Activated CD4-positive, alpha-beta T cell treated with anti-CD3 and anti-CD28 coated beads for 36 hours (primary cell): ENCODE measurements around the gene POLR2J3. TPM values are rescaled to one million over a fixed set of nuclear protein-coding genes. Genes with fewer than 3 reads are reported as not detected.
A peak's percentile ranks its signal among the peaks of the same experiment; 100 is the strongest.
"Not testable (repeated sequence)": the region's sequence is repeated elsewhere in the genome, so short reads cannot be mapped to it uniquely, and the experiment has no call there.

ENCODE experiments used
- ATAC-seq: fragments of 200-7000 bp; cut with Tn5 transposase; one replicate; pipeline ENCODE4 v1.10.0; 2021; ENCODE audit warnings: mild to moderate bottlenecking, moderate library complexity
- CTCF ChIA-PET: fragments of 350-600 bp; sonication (Branson Sonifier 250); formaldehyde crosslinking; loops from one replicate; lab custom pipeline; 2021; ENCODE audit warnings: antibody characterized with exemption; lab: Charles Lee
- POLR2A ChIA-PET: fragments of 350-600 bp; sonication (Branson Sonifier 250); formaldehyde crosslinking; loops from one replicate; lab custom pipeline; 2021; ENCODE audit warnings: antibody characterized with exemption, inconsistent platforms; lab: Charles Lee
- DNase-seq: peaks from one replicate; pipeline ENCODE4 v3.0.0-alpha.2; 2020
- H3K27ac Mint-ChIP-seq: one replicate; pipeline ENCODE4 v1.8.0; 2021; ENCODE audit warnings: mixed read lengths
- H3K27me3 Mint-ChIP-seq: one replicate; pipeline ENCODE4 v1.8.0; 2021; ENCODE audit warnings: mixed read lengths
- H3K36me3 Mint-ChIP-seq: one replicate; pipeline ENCODE4 v1.8.0; 2021; ENCODE audit warnings: low read depth, mixed read lengths
- H3K4me1 Mint-ChIP-seq: one replicate; pipeline ENCODE4 v1.8.0; 2021; ENCODE audit warnings: mixed read lengths
- H3K4me3 Mint-ChIP-seq: one replicate; pipeline ENCODE4 v1.8.0; 2021; ENCODE audit warnings: mild to moderate bottlenecking, moderate library complexity, mixed read lengths
- H3K9me3 Mint-ChIP-seq: one replicate; pipeline ENCODE4 v1.8.0; 2021; ENCODE audit warnings: low read depth, mixed read lengths
- intact Hi-C, 2 experiments: fragments of 100-400 bp; cut with DNase I in 1 of 2; cut with micrococcal nuclease in 1 of 2; formaldehyde crosslinking; loops; one replicate each; pipeline versions ENCODE4 v1.14.2 to v1.15.1; 2022 to 2024; cut with DNase I, micrococcal nuclease
- total RNA-seq, 2 experiments: library from RNA; stranded (reverse); gene quantifications; one replicate each; pipeline ENCODE4 v1.2.3, GENCODE V29; 2021

POLR2J3 gene
- 10 to 100 TPM; 36.3 to 40.4 TPM for total RNA-seq

DNA sequence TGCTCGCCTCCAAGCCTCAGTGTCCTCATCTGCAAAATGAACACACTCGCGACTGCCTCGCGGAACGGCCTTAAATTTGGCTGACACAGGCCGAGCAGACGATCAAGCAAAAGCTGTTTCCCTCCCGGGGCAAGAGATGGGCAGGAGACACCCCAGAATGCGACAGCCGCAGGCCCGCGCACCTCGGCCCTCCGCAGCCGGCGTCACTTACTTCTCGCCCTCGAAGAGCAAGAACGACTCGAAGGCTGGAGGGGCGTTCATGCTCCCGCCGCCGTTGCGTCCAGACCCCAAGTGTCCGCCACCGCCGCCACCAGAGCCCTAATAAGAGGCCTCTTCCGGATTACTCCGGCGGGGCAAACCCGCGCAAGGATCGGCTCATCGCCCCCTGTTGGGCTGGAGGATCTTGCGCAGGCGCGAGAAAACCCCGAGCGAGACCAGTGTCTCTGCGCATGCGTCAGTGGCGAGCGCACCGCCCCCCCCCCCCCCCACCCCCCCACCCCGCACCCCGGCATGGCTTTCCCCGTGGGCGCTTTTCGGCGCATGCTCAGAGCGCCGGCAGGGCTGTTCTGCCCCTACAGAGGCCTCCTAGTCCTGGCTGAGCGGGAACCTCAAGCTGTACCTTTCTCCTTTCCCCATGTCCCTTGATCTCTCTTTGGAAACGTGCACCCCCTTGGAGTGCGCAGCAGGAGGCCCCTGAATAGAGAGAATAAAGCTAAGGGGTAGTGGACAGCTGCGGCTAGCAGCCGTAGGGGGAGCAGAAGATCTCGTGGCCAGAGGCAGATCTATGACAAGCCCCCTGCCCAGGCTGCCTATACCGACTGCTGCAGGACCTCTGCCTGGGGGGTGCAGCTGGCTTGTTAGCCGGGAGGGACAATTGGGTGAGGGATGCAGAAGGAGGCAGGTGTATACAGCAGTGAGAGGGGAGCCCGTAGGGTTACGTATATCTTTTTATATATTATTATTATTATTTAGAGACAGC, at the start of gene POLR2J3:
Gene POLR2J3, minus strand, starts transcription at position 323 of the 979 bp plus-strand sequence. Its CDS starts 62 bp downstream, at position 261.
- H3K27ac Mint-ChIP-seq: peak within 1 kb of the TSS; percentile 87
- CTCF ChIA-PET, H3K27me3 Mint-ChIP-seq, H3K4me1 Mint-ChIP-seq, H3K36me3 Mint-ChIP-seq, intact Hi-C loops, H3K9me3 Mint-ChIP-seq, POLR2A ChIA-PET: not testable (repeated sequence)
- DNase-seq (peak; percentile 96), ATAC-seq (peak; percentile 76)
- peak within 1 kb of the TSS; percentile 81 for H3K4me3 Mint-ChIP-seq

DNA sequence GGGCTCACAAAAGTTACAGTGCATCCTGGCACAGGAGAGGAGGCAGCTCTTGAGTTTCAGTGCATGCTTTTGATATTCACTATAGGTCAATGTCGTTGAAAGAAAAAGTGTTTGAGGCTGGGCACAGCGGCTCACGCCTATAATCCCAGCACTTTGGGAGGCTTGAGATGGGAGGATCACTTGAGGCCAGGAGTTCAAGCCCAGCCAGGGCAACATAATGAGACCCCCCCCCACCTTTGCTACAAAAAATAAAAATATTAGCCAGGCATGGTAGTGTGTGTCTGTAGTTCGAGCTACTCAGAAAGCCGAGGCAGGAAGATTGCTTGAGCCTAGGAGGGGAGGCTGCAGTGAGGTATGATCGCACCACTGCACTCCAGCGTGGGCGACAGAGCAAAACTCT, 45.7 kb upstream of the POLR2J3 start:
- intact Hi-C loops, H3K27ac Mint-ChIP-seq, H3K27me3 Mint-ChIP-seq: not testable (repeated sequence)

DNA sequence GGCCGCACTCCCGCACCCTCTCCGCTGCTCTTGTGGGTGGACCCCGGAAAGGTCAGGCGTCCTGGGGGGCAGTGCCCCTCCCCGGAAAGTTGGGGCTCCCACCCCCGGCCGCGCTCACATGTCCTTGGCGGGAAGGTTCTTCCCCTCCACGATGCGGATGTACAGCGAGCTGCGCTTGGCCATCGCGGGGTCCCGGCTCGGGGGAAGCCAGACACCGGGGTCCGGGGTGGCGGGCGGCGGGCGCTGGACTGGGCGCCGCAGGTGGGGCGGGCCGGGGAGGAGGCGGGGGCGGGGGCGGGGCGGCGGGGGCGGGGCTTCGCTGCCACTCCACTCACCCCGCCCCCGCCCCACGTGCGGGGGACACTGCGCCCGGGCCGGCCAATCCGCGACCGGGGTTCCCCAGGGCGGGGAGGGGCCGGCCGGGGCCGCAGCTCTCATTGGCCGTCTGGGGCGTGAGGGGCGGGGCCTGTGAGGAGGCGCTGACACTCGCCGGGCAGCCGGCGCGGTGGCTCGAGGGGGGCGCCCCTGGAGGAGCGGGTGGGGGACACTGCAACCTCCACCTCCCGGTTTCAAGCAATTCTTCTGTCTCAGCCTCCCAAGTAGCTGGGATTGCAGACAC, 44.2 kb upstream of the POLR2J3 start, which contains the start of gene RASA4:
Gene RASA4, minus strand, starts transcription at position 250 of the 619 bp plus-strand sequence. Its CDS starts 67 bp downstream, at position 183.
- H3K36me3 Mint-ChIP-seq, POLR2A ChIA-PET, intact Hi-C loops, CTCF ChIA-PET, H3K27ac Mint-ChIP-seq, H3K27me3 Mint-ChIP-seq, H3K9me3 Mint-ChIP-seq, H3K4me1 Mint-ChIP-seq: not testable (repeated sequence)
- peak within 1 kb of the TSS; percentile 28 for H3K4me3 Mint-ChIP-seq
- ATAC-seq: peak; percentile 95
- peak; percentile 53 for DNase-seq

More for the DNA sequence above, 45.7 kb upstream of the POLR2J3 start:
- H3K36me3 Mint-ChIP-seq, ATAC-seq, POLR2A ChIA-PET, CTCF ChIA-PET, H3K9me3 Mint-ChIP-seq, H3K4me1 Mint-ChIP-seq, H3K4me3 Mint-ChIP-seq, DNase-seq: not testable (repeated sequence)

GRCh38 chr7:102615930-102616329, 43.5 kb upstream of the POLR2J3 start:
- H3K27me3 Mint-ChIP-seq, H3K4me3 Mint-ChIP-seq, H3K4me1 Mint-ChIP-seq, H3K27ac Mint-ChIP-seq, H3K36me3 Mint-ChIP-seq, CTCF ChIA-PET, intact Hi-C loops, POLR2A ChIA-PET, DNase-seq, H3K9me3 Mint-ChIP-seq: not testable (repeated sequence)
- peak; percentile 33 for ATAC-seq

- intact Hi-C loops, POLR2A ChIA-PET: not testable (repeated sequence)
These were observed 42.5 kb upstream of the POLR2J3 start for GRCh38 chr7:102614873-102615272.

DNA sequence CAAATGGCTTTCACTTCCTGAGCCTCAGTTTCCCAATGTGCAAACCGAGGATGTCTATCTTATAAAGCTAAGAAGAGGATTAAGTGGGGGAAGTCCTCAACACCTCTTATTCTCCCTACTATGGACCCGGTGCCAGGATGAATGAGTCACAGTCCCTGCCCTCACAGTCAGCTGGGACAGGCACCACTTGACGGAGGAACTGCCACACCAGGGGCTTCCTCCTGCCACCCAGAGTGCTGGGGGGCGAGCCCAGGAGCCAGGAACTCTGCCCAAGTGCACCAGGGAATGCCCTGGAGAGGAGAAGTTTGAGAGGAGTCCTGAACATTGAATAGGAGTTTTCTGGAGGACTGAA, 41.9 kb upstream of the POLR2J3 start:
- DNase-seq, intact Hi-C loops, H3K4me3 Mint-ChIP-seq, H3K27me3 Mint-ChIP-seq, H3K9me3 Mint-ChIP-seq, H3K36me3 Mint-ChIP-seq, CTCF ChIA-PET, H3K27ac Mint-ChIP-seq, ATAC-seq, POLR2A ChIA-PET, H3K4me1 Mint-ChIP-seq: not testable (repeated sequence)

More at GRCh38 chr7:102614873-102615272, 42.5 kb upstream of the POLR2J3 start:
- H3K36me3 Mint-ChIP-seq, DNase-seq, H3K27ac Mint-ChIP-seq, H3K4me3 Mint-ChIP-seq, H3K27me3 Mint-ChIP-seq, CTCF ChIA-PET, H3K4me1 Mint-ChIP-seq, ATAC-seq, H3K9me3 Mint-ChIP-seq: not testable (repeated sequence)

DNA sequence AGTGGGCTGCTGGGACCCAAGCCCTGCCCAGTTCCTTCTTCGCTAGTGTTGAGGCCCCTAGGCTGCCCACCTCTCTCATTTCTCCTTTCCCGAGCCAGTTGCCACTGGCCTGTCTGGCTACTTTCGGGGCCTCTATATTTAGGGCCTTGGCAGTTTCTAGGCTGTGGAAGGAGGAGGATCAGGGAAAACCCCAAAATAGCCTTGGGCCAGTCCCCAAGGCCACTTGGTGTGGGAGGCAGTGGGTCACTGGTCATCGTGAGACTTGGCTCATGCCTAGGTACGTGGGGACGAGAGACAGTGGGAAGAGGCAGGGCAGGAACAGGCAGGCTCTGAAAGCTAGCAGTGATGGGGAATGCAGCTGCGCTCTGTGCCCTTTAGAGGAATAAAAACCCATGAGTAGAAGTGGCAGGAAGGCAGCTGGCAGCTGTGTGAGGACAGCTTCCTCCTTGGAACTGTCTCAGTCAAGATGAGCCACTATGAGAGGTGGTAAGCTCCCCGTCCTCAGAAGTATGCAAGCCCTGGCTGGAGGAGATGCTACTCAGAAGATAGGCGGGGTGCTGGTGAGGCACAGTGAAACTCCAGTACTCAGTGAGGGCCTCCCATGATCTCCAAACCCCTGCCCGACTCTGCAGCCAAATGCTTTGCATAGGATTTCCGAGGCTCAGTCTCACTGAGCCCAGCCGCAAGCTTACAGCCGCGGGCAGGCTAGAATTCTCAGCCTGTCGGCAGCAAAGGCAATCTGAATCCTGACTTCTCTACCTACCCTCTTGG, 41.4 kb upstream of the POLR2J3 start:
- H3K27me3 Mint-ChIP-seq, CTCF ChIA-PET, intact Hi-C loops, H3K9me3 Mint-ChIP-seq, H3K4me3 Mint-ChIP-seq, POLR2A ChIA-PET, H3K27ac Mint-ChIP-seq, H3K36me3 Mint-ChIP-seq, H3K4me1 Mint-ChIP-seq: not testable (repeated sequence)
- DNase-seq: peak; percentile 28
- peak; percentile 6 for ATAC-seq

- POLR2A ChIA-PET, CTCF ChIA-PET, ATAC-seq, H3K4me3 Mint-ChIP-seq, intact Hi-C loops, H3K27ac Mint-ChIP-seq, H3K27me3 Mint-ChIP-seq, H3K36me3 Mint-ChIP-seq, H3K9me3 Mint-ChIP-seq, H3K4me1 Mint-ChIP-seq: not testable (repeated sequence)
- DNase-seq: peak; percentile 12
These were observed 39.4 kb upstream of the POLR2J3 start for GRCh38 chr7:102611675-102612325.

GRCh38 chr7:102611013-102611674, 38.8 kb upstream of the POLR2J3 start:
- H3K4me3 Mint-ChIP-seq, H3K27me3 Mint-ChIP-seq, DNase-seq, H3K9me3 Mint-ChIP-seq, intact Hi-C loops, H3K4me1 Mint-ChIP-seq, H3K27ac Mint-ChIP-seq, H3K36me3 Mint-ChIP-seq, CTCF ChIA-PET, POLR2A ChIA-PET: not testable (repeated sequence)
- peak; percentile 78 for ATAC-seq

GRCh38 chr7:102610441-102610840, 38.1 kb upstream of the POLR2J3 start:
- intact Hi-C loops, ATAC-seq: not testable (repeated sequence)

More at GRCh38 chr7:102610441-102610840, 38.1 kb upstream of the POLR2J3 start:
- CTCF ChIA-PET, H3K4me1 Mint-ChIP-seq, H3K36me3 Mint-ChIP-seq, H3K4me3 Mint-ChIP-seq, H3K9me3 Mint-ChIP-seq, H3K27me3 Mint-ChIP-seq, H3K27ac Mint-ChIP-seq, POLR2A ChIA-PET, DNase-seq: not testable (repeated sequence)
